ENCODE measurements around the gene PARD3B.

PARD3B gene

DNA sequence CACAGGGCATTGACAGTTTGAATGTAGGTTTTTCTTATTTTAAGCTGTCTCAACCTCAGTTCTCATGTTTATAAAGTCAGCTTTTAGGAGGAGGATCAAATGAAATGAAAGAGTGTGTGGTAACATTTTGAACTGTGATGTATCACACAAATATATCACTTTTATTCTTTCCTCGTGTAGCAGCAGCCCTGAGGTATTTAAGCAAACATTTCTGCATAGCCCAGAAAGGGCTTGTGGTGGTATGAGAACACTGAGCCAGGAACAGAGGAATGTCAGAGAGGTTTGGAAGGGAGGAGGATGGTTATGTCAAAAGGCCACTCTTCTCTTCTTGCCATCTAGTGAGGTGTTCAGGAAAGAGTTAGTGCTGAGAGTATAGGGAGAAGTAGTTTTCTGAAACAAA, 150.2 kb downstream of the PARD3B start:
- TF ChIP-seq, protein P1, sequence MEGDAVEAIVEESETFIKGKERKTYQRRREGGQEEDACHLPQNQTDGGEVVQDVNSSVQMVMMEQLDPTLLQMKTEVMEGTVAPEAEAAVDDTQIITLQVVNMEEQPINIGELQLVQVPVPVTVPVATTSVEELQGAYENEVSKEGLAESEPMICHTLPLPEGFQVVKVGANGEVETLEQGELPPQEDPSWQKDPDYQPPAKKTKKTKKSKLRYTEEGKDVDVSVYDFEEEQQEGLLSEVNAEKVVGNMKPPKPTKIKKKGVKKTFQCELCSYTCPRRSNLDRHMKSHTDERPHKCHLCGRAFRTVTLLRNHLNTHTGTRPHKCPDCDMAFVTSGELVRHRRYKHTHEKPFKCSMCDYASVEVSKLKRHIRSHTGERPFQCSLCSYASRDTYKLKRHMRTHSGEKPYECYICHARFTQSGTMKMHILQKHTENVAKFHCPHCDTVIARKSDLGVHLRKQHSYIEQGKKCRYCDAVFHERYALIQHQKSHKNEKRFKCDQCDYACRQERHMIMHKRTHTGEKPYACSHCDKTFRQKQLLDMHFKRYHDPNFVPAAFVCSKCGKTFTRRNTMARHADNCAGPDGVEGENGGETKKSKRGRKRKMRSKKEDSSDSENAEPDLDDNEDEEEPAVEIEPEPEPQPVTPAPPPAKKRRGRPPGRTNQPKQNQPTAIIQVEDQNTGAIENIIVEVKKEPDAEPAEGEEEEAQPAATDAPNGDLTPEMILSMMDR (IDR thresholded peaks at IDR 0.05; ENCODE audit: control insufficient read depth, extremely low read depth, insufficient read depth): no peak
- no peak for DNase-seq (ENCODE audit: low read depth)
- H3K4me3 ChIP-seq (ENCODE audit: low read depth, low read length): no peak overlapping the region

DNA sequence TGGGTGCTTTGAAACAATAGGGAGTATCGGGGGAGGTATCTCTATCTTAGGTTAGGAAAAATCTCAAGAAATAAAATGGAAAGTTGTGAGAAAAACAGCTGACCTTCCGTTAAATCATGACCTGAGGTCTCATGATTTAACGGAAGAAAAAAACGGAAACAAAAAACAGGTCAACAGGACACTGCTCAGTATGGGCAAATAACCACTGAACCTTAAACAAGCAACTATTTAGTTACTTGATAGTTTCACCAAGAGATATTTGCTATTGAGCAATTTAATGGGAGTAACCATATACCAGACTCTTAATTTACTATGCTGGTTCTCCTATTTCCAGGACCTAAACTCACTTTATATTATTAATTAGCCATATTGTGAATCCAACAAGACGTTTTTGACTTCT, 150.8 kb downstream of the PARD3B start:
- no peak for DNase-seq (ENCODE audit: low read depth)
- H3K4me3 ChIP-seq (ENCODE audit: low read depth, low read length): no peak overlapping the region
- TF ChIP-seq, protein P1 (IDR thresholded peaks at IDR 0.05; ENCODE audit: control insufficient read depth, extremely low read depth, insufficient read depth): no peak

DNA sequence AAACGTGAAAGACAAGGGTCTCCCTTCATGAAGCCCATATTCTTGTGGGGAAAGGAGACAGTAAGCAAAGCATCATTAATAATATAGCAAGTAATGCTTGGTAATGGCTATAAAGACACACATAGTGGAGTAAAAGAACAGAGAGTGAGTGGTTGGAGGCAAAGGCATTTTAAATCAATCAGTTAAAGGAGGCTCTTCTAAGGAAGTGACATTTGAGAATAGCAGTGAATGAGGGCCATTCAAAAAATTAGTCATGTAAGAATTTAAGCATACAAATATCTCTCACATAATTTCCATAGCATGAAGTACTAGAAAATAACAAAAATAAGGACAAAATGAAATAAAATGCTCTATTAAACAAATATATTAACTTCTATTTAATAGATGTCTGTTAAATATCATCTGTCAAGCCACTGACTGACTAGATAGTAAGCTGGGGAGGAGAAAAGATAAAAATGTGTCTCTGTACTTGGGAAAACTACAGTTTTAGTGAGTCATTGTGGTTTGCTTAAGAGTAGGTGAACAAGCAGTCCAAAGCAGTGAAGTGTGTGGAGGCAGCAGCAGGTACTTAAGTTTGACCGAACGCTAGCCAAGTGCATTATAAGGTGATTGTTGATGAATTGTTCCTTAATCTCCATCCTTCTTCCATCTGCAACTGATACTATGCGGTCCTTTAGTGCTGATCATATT, 160.1 kb downstream of the PARD3B start:
- TF ChIP-seq, protein P1 (IDR thresholded peaks at IDR 0.05; ENCODE audit: control insufficient read depth, extremely low read depth, insufficient read depth): no peak
- no peak for DNase-seq (ENCODE audit: low read depth)
- no peak overlapping the region for H3K4me3 ChIP-seq (ENCODE audit: low read depth, low read length)

DNA sequence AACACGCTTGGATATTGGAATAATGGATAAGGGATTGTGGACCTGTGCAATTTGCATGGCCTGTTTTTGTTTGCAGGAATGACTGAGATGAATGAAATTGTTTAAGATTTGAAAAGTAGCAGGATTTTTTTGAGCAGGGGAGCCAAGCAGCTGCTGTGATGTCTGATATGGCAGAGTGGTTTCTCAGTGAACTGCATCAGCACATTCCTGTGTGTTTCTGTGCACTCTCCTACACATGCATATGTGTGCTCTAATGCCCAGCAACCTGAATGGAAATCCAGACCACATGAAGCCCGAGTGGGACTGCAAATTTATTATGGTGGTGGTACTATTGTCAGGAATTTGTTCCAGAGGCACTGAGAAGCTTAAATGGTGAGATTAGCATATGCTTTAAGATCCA, 161.7 kb downstream of the PARD3B start:
- no peak for DNase-seq (ENCODE audit: low read depth)
- H3K4me3 ChIP-seq (ENCODE audit: low read depth, low read length): no peak overlapping the region

DNA sequence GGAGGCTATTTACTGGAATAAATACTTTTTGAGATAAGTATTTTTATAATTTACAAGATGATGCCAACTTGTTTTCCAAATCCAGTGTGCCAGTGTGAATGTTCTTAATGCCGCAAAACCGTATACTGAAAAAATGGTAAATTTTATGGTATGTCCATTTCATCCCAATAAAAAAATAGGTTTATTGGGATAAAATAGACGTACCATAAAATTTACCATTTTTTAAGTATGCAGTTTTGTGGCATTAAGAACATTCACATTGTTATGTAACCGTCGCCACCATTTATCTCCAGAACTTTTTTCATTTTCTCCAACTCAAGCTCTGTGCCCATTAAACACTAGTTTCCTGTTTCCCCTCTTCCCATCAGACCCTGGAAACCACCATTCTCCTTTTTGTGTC, 167.9 kb downstream of the PARD3B start:
- TF ChIP-seq, protein P1 (IDR thresholded peaks at IDR 0.05; ENCODE audit: control insufficient read depth, extremely low read depth, insufficient read depth): no peak
- no peak for DNase-seq (ENCODE audit: low read depth)
- no peak overlapping the region for H3K4me3 ChIP-seq (ENCODE audit: low read depth, low read length)

More for the DNA sequence above, 161.7 kb downstream of the PARD3B start:
- TF ChIP-seq, protein P1 (IDR thresholded peaks at IDR 0.05; ENCODE audit: control insufficient read depth, extremely low read depth, insufficient read depth): no peak

DNA sequence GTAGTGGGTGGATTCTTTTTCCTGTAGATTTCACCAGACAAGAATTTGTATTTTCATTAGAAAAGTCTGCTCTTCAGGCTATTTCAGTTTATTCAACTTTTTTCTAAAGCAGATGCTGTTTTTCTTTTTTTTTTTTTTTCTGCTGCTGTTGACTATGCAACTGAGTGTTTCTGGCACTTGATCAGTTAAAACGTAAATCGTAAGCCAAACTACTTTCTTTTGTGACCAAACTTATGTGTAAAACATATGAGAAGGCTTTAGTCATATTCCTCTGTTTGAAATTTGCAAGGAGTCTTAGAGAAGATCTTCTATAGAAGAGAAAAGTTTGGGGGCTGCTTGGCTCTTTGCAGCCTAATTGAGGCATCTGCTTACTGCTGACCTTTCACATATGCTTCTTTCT, 170.1 kb downstream of the PARD3B start:
- TF ChIP-seq, protein P1 (IDR thresholded peaks at IDR 0.05; ENCODE audit: control insufficient read depth, extremely low read depth, insufficient read depth): no peak
- no peak for DNase-seq (ENCODE audit: low read depth)
- H3K4me3 ChIP-seq (ENCODE audit: low read depth, low read length): no peak overlapping the region

DNA sequence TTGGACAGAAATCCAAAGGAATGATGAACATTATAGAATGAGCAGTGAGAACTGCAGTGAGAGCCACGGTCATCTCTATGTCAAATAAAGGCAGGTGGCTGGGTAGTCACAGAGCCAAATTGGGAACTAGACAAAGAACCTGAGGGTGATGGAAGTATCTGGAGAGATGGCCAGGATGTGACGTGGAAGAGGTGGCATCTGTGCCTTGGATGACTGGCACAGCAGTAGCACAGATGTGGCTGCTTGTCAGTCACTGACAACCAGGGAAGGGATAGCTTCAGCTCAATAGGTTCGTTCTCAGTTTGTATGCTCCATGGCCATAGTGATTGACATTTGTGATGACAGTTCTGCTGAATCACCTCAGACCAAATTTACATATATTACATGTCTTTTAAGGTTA, 172.3 kb downstream of the PARD3B start:
- TF ChIP-seq, protein P1 (IDR thresholded peaks at IDR 0.05; ENCODE audit: control insufficient read depth, extremely low read depth, insufficient read depth): no peak
- no peak for DNase-seq (ENCODE audit: low read depth)
- no peak overlapping the region for H3K4me3 ChIP-seq (ENCODE audit: low read depth, low read length)
